Ishikawa (cell line): ENCODE measurements around the gene TMEM132E.

ENCODE experiments used
- CEBPB ChIP-seq: IDR thresholded peaks from 2 replicates; pipeline ENCODE4 v1.6.1; 2012
- CREB1 ChIP-seq: IDR thresholded peaks from 2 replicates; pipeline ENCODE4 v1.6.1; 2012; ENCODE audit warnings: low read depth
- EP300 ChIP-seq: IDR thresholded peaks from 2 replicates; pipeline ENCODE4 v1.6.1; 2012; ENCODE audit warnings: borderline replicate concordance
- MAX ChIP-seq: IDR thresholded peaks from 2 replicates; pipeline ENCODE4 v1.6.1; 2012
- NFIC ChIP-seq: IDR thresholded peaks from 2 replicates; pipeline ENCODE4 v1.6.1; 2012
- RAD21 ChIP-seq: IDR thresholded peaks from 2 replicates; pipeline ENCODE4 v1.6.1; 2012; ENCODE audit warnings: low read depth
- REST ChIP-seq: IDR thresholded peaks from 2 replicates; pipeline ENCODE4 v1.6.1; 2012; ENCODE audit warnings: low read depth, mild to moderate bottlenecking
- TAF1 ChIP-seq: IDR thresholded peaks from 2 replicates; pipeline ENCODE4 v1.6.1; 2012; ENCODE audit warnings: low read depth, mild to moderate bottlenecking
- TCF12 ChIP-seq: IDR thresholded peaks from 2 replicates; pipeline ENCODE4 v1.6.1; 2012; ENCODE audit warnings: low read depth
- USF1 ChIP-seq: IDR thresholded peaks from 2 replicates; pipeline ENCODE4 v1.6.1; 2012
- YY1 ChIP-seq: IDR thresholded peaks from 2 replicates; pipeline ENCODE4 v1.6.1; 2012; ENCODE audit warnings: low read depth
- ZBTB7A ChIP-seq: IDR thresholded peaks from 2 replicates; pipeline ENCODE4 v1.6.1; 2012; ENCODE audit warnings: low read depth

GRCh38 chr17:34579979-34580684 lies 750 bp downstream of the TMEM132E start:
- no peak for TF ChIP-seq EP300
- TF ChIP-seq CREB1: no peak
- no peak for TF ChIP-seq MAX
- no peak for TF ChIP-seq CEBPB
- no peak for TF ChIP-seq NFIC
- TF ChIP-seq RAD21: no peak
- no peak for TF ChIP-seq USF1
- TF ChIP-seq YY1: no peak
- TF ChIP-seq TCF12: no peak
- TF ChIP-seq REST: no peak
- TF ChIP-seq TAF1: no peak
- no peak for TF ChIP-seq ZBTB7A
